HCT116 (cell line): Measurements from ENCODE around the gene NOL3.

Experiments
- EGR1 ChIP-seq: IDR thresholded peaks from 2 replicates; pipeline ENCODE4 v1.6.1; 2012; ENCODE audit warnings: low read depth
- EZH2phosphoT487 ChIP-seq: fragments of 200-600 bp; IDR thresholded peaks from 2 replicates; pipeline ENCODE4 v1.6.1; 2018; ENCODE audit warnings: antibody characterized with exemption, borderline replicate concordance
- FOSL1 ChIP-seq: IDR thresholded peaks from 2 replicates; pipeline ENCODE4 v1.6.1; 2012; ENCODE audit warnings: low read depth
- POLR2A ChIP-seq: IDR thresholded peaks from 2 replicates; pipeline ENCODE4 v1.7.0; 2011; ENCODE audit warnings: borderline replicate concordance; ENCODE audit not compliant: insufficient read depth, insufficient read length; ENCODE audit errors: extremely low read depth
- POLR2AphosphoS5 ChIP-seq: IDR thresholded peaks from 2 replicates; pipeline ENCODE4 v1.6.1; 2011; ENCODE audit warnings: mild to moderate bottlenecking, low read depth, low read length, moderate library complexity
- SP1 ChIP-seq: IDR thresholded peaks from 2 replicates; pipeline ENCODE4 v1.6.1; 2012; ENCODE audit warnings: low read depth
- ZFX ChIP-seq: fragments of 450-650 bp; IDR thresholded peaks from 2 replicates; pipeline ENCODE4 v1.6.1; 2017
- TF ChIP-seq, protein P1 (sequence below), 3 experiments: fragments of 200-600 bp in 1 of 3; sonication (generic) in 1 of 3; IDR thresholded peaks in 2 of 3; conservative IDR thresholded peaks in 1 of 3; 2 replicates each; pipeline ENCODE4 v1.5.1; 2012 to 2017; ENCODE audit warnings: low read depth in 2 of 3, low read length in 2 of 3, antibody characterized with exemption in 1 of 3, borderline replicate concordance in 1 of 3, control low read depth in 1 of 3, mild to moderate bottlenecking in 1 of 3, mixed read lengths in 1 of 3, mixed run types in 1 of 3, moderate library complexity in 1 of 3; ENCODE audit not compliant: insufficient read depth in 1 of 3
- TF ChIP-seq, protein P2 (sequence below): IDR thresholded peaks from 2 replicates; pipeline ENCODE4 v1.6.1; 2012

DNA sequence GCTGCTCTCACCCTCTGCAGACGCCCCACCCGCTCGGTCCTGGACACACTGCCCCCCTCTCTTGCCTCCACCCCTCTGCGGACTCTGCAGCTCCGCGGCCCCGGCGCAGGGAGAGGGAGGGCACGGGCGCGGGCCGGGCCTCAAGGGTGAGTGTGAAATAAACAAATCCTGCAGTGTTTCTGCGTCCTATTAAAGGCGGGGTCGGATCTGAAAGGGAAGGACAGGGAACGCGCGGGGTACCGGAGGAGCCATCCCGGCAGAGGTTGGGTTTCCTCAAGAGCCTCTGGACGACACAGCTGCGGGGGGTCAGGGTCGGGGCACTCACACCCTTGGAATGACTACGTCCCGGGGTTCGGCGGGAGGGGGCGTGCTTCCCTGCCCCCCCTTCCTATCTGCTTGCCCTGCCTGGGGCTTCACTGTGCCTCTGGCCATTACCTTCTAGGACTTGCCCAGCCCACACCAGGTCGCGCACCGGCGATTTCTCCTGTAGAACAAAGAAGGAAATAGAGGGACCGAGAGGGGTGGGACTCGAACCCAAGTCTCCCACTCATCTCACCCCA is 6.3 kb upstream of the NOL3 start:
- no peak for TF ChIP-seq POLR2A
- TF ChIP-seq, protein P1, sequence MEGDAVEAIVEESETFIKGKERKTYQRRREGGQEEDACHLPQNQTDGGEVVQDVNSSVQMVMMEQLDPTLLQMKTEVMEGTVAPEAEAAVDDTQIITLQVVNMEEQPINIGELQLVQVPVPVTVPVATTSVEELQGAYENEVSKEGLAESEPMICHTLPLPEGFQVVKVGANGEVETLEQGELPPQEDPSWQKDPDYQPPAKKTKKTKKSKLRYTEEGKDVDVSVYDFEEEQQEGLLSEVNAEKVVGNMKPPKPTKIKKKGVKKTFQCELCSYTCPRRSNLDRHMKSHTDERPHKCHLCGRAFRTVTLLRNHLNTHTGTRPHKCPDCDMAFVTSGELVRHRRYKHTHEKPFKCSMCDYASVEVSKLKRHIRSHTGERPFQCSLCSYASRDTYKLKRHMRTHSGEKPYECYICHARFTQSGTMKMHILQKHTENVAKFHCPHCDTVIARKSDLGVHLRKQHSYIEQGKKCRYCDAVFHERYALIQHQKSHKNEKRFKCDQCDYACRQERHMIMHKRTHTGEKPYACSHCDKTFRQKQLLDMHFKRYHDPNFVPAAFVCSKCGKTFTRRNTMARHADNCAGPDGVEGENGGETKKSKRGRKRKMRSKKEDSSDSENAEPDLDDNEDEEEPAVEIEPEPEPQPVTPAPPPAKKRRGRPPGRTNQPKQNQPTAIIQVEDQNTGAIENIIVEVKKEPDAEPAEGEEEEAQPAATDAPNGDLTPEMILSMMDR (IDR thresholded peaks at IDR 0.05 in 2 of 3, conservative IDR thresholded peaks at IDR 0.05 in 1 of 3; ENCODE audit: borderline replicate concordance in 1 of 3, insufficient read depth in 1 of 3, low read depth in 2 of 3, low read length in 2 of 3): no peak
- TF ChIP-seq, protein P2, sequence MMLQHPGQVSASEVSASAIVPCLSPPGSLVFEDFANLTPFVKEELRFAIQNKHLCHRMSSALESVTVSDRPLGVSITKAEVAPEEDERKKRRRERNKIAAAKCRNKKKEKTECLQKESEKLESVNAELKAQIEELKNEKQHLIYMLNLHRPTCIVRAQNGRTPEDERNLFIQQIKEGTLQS: no peak
- TF ChIP-seq SP1: no peak
- no peak for TF ChIP-seq ZFX
- TF ChIP-seq EZH2phosphoT487: no peak
- TF ChIP-seq FOSL1: no peak
- TF ChIP-seq EGR1: no peak
- TF ChIP-seq POLR2AphosphoS5: no peak
